ENCODE results near the gene INMT.

DNA sequence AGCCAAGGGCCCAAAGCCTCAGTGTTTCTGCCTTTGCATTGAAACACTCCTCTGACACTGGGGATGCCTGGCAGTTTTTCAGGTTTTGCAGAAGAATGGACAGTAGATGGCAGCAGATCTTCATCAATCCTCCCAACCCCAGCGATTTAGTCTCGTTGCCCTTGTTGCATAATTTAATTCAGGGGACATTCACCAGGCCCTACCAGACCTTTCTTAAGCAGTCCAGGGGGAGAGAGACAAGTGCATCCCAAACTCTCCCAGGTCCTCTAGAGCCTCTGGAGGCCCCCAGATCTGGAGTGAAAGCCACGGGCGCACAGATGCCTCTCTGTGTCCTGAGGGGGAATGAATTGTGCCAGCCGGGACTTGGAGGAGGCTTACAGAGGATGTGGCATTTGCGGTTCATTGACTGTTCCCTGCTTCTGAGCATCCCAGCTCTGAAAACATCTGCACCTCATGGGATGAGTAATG lies 48.9 kb downstream of the INMT start:
- TF ChIP-seq, protein P1, sequence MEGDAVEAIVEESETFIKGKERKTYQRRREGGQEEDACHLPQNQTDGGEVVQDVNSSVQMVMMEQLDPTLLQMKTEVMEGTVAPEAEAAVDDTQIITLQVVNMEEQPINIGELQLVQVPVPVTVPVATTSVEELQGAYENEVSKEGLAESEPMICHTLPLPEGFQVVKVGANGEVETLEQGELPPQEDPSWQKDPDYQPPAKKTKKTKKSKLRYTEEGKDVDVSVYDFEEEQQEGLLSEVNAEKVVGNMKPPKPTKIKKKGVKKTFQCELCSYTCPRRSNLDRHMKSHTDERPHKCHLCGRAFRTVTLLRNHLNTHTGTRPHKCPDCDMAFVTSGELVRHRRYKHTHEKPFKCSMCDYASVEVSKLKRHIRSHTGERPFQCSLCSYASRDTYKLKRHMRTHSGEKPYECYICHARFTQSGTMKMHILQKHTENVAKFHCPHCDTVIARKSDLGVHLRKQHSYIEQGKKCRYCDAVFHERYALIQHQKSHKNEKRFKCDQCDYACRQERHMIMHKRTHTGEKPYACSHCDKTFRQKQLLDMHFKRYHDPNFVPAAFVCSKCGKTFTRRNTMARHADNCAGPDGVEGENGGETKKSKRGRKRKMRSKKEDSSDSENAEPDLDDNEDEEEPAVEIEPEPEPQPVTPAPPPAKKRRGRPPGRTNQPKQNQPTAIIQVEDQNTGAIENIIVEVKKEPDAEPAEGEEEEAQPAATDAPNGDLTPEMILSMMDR (IDR thresholded peaks at IDR 0.05): peak; percentile 65 to 87 (median 82)
- TF ChIP-seq POLR2A (IDR thresholded peaks at IDR 0.05): no peak
